Lung (tissue), 12 donors: ENCODE data around the gene GRAMD1B. TPM values are rescaled to one million over a fixed set of nuclear protein-coding genes. Genes with fewer than 3 reads are reported as not detected.

Experiments
- ATAC-seq: fragments of 200-7000 bp; cut with Tn5 transposase; one replicate; pipeline ENCODE4 v1.9.1; 2020; ENCODE audit warnings: moderate number of reproducible peaks; ENCODE audit not compliant: insufficient read depth, low FRiP score
- DNase-seq, 3 donors: peaks; one replicate each; pipeline ENCODE4 v3.0.0-alpha.2; 2013 to 2017
- H3K27ac ChIP-seq, 2 donors: one replicate each; pipeline ENCODE4 v1.5.1; 2013; ENCODE audit warnings: mild to moderate bottlenecking in 2 of 2, moderate library complexity in 2 of 2, control low read depth in 1 of 2, inconsistent platforms in 1 of 2, low read depth in 1 of 2, low read length in 1 of 2
- H3K27me3 ChIP-seq, 3 donors: one replicate each; pipeline ENCODE4 v1.5.1; 2013; ENCODE audit warnings: low read length in 2 of 3; ENCODE audit not compliant: control insufficient read depth in 3 of 3, insufficient read depth in 3 of 3
- H3K36me3 ChIP-seq, 4 donors: one replicate each; pipeline ENCODE4 v1.5.1; 2013; ENCODE audit warnings: low read length in 4 of 4, mild to moderate bottlenecking in 1 of 4, moderate library complexity in 1 of 4; ENCODE audit not compliant: control insufficient read depth in 4 of 4, insufficient read depth in 4 of 4
- H3K4me1 ChIP-seq, 5 donors: one replicate each; pipeline ENCODE4 v1.5.1; 2013; ENCODE audit warnings: low read length in 5 of 5, mild to moderate bottlenecking in 2 of 5, moderate library complexity in 1 of 5; ENCODE audit not compliant: control insufficient read depth in 5 of 5, insufficient read depth in 5 of 5
- H3K4me3 ChIP-seq: one replicate; pipeline ENCODE4 v1.5.1; 2013; ENCODE audit warnings: mild to moderate bottlenecking, control low read depth, moderate library complexity
- H3K9ac ChIP-seq, 2 donors: one replicate each; pipeline ENCODE4 v1.5.1; 2013; ENCODE audit warnings: low read length in 2 of 2, control low read depth in 1 of 2; ENCODE audit not compliant: insufficient read depth in 1 of 2
- H3K9me3 ChIP-seq, 4 donors: one replicate each; pipeline ENCODE4 v1.5.1; 2013; ENCODE audit warnings: low read length in 3 of 4, mild to moderate bottlenecking in 1 of 4, moderate library complexity in 1 of 4; ENCODE audit not compliant: control insufficient read depth in 4 of 4, insufficient read depth in 3 of 4
- WGBS, 2 donors: extraction: QIAGEN DNeasy Blood & Tissue Kit; methylation state at CpG; one replicate each; pipeline ENCODE4 v1.1.7; 2013; 5-methylcytosine and 5-hydroxymethylcytosine counted together
- polyA plus RNA-seq, 2 donors: library from polyadenylated mRNA; stranded (reverse); fragments of 200-250 nt; gene quantifications; one replicate each; pipeline ENCODE4 v1.2.1, GENCODE V29; 2013
- total RNA-seq, 2 donors: library from RNA; depleted of rRNA in 1 of 2; stranded (reverse); fragments of >200 nt in 1 of 2; gene quantifications; one replicate each; pipeline ENCODE4 v1.2.1, GENCODE V29; 2014 to 2021
- TF ChIP-seq, protein P1 (sequence below): IDR thresholded peaks from 2 replicates; pipeline ENCODE4 v1.5.1; 2012; ENCODE audit warnings: mild to moderate bottlenecking; ENCODE audit errors: control extremely low read depth, extremely low read depth
- donor health status: control.
- donor health status: control.
- donor health status: Bipolar disorder and iron deficiency.
- donor health status: healthy.
- donor health status: DM: yes; HTN: yes; CAD: no.

The GRAMD1B gene
- total and polyA plus RNA-seq, 4 donors, result 1.4 to 6.0 (median 3.3) TPM

DNA sequence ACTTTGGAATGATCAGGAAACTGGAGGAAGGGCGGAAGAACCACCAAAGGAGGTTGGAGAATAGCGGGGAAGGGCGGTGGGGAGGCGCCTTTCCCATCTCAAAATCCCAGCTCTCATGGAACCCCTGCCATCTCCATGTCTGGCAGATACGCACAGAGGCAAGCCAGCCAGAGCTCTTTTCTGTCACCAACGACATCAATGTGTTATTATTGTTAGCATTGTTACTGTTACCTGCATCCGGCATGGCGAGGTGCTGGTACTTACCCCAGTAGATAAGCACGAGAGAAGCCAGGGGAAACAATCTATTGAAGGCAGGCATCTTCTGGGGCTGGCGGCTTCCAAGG is 223.4 kb downstream of the GRAMD1B start:
- H3K27me3 ChIP-seq, result peaks cover 3 to 21% (median 14%) of the 10 kb centered on the region in 3 donors
- peaks cover 0 to 3% (median 0%) of the 10 kb centered on the region in 4 donors for H3K9me3 ChIP-seq
- no peak overlapping the region for H3K9ac ChIP-seq
- no peaks in the 10 kb centered on the region for H3K36me3 ChIP-seq
- WGBS, 2 donors, result 11 to 17% methylated on average over 10 of the region's 10 CpGs
- TF ChIP-seq, protein P1, sequence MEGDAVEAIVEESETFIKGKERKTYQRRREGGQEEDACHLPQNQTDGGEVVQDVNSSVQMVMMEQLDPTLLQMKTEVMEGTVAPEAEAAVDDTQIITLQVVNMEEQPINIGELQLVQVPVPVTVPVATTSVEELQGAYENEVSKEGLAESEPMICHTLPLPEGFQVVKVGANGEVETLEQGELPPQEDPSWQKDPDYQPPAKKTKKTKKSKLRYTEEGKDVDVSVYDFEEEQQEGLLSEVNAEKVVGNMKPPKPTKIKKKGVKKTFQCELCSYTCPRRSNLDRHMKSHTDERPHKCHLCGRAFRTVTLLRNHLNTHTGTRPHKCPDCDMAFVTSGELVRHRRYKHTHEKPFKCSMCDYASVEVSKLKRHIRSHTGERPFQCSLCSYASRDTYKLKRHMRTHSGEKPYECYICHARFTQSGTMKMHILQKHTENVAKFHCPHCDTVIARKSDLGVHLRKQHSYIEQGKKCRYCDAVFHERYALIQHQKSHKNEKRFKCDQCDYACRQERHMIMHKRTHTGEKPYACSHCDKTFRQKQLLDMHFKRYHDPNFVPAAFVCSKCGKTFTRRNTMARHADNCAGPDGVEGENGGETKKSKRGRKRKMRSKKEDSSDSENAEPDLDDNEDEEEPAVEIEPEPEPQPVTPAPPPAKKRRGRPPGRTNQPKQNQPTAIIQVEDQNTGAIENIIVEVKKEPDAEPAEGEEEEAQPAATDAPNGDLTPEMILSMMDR, result no peak
- H3K4me1 ChIP-seq, result peaks cover 0 to 12% (median 4%) of the 10 kb centered on the region in 5 donors
- ATAC-seq (no peak), DNase-seq (no peak)
- H3K4me3 ChIP-seq, result no peak overlapping the region
- H3K27ac ChIP-seq, result no peak overlapping the region

GRCh38 chr11:123653827-123654565 is 223.9 kb downstream of the GRAMD1B start:
- Histone ChIP-seq H3K4me3 (peak overlapping the region; percentile 55), H3K9me3 (peaks cover 0 to 3% (median 0%) of the 10 kb centered on the region in 4 donors), H3K36me3 (no peaks in the 10 kb centered on the region), H3K9ac (no peak overlapping the region), H3K4me1 (peaks cover 0 to 12% (median 4%) of the 10 kb centered on the region in 5 donors), H3K27me3 (peaks cover 3 to 21% (median 14%) of the 10 kb centered on the region in 3 donors), H3K27ac (no peak overlapping the region)
- WGBS, 2 donors, result 1 to 2% methylated on average over 57 to 64 of the region's 64 CpGs
- TF ChIP-seq, protein P1, result no peak
- DNase-seq (peak; percentile 56 to 58 (median 57)), ATAC-seq (peak; percentile 62)

- peak within 1 kb of the TSS; percentile 55 for H3K4me3 ChIP-seq
- H3K4me1 ChIP-seq, result peaks cover 0 to 12% (median 4%) of the 10 kb centered on the region in 5 donors
- no peak within 1 kb of the TSS for H3K27ac ChIP-seq
- DNase-seq (peak; percentile 79 to 82 (median 79)), ATAC-seq (peak; percentile 84)
- H3K9ac ChIP-seq, result no peak within 1 kb of the TSS
- H3K36me3 ChIP-seq, result no peaks in the 10 kb centered on the region
- TF ChIP-seq, protein P1, result no peak
- peaks cover 3 to 21% (median 16%) of the 10 kb centered on the region in 3 donors for H3K27me3 ChIP-seq
- peaks cover 0 to 3% (median 0%) of the 10 kb centered on the region in 4 donors for H3K9me3 ChIP-seq
- WGBS, 2 donors, result 1 to 2% methylated on average over 19 to 44 of the region's 44 CpGs
Observed at GRCh38 chr11:123654566-123655081, 224.6 kb downstream of the GRAMD1B start, which contains the start of gene SCN3B. SCN3B (minus strand) TSS chr11:123654624; CDS start chr11:123653801, 823 bp downstream.
